T-cell (primary cell): ENCODE measurements around the gene PPP1R7. TPM values are rescaled to one million over a fixed set of nuclear protein-coding genes. Genes with fewer than 3 reads are reported as not detected.

Experiments used
- ATAC-seq, 4 experiments: fragments of 200-7000 bp in 3 of 4; fragments of 150-1000 bp in 1 of 4; cut with Tn5 transposase; replicated peaks in 1 of 4; 1 replicate in 3 of 4; 2 replicates in 1 of 4; pipeline ENCODE4 v1.10.0; 2021; ENCODE audit warnings: moderate library complexity in 3 of 4, mild to moderate bottlenecking in 2 of 4, moderate number of reproducible peaks in 1 of 4
- CTCF ChIA-PET, 2 donors: fragments of 300-600 bp; sonication (Branson Sonifier 250); formaldehyde crosslinking; loops; one replicate each; lab custom pipeline; 2022; ENCODE audit warnings: antibody characterized with exemption in 2 of 2; lab: Charles Lee
- POLR2A ChIA-PET, 2 donors: fragments of 300-600 bp; sonication (Branson Sonifier 250); formaldehyde crosslinking; loops; one replicate each; lab custom pipeline; 2022; ENCODE audit warnings: antibody characterized with exemption in 2 of 2; lab: Charles Lee
- DNase-seq, 35 experiments: peaks; one replicate each; pipeline versions ENCODE4 v3.0.0 to v3.0.0-alpha.2; 2013 to 2023
- H3K27ac ChIP-seq: one replicate; pipeline ENCODE4 v1.5.1; 2013; ENCODE audit warnings: low read length
- H3K27me3 ChIP-seq, 2 experiments: replicated peaks in 1 of 2; 1 replicate in 1 of 2; 2 replicates in 1 of 2; pipeline versions ENCODE4 v1.6.1 to v1.7.0; 2013; ENCODE audit warnings: low read length in 1 of 2, mixed read lengths in 1 of 2; ENCODE audit not compliant: control insufficient read depth in 2 of 2, insufficient read depth in 2 of 2; ENCODE audit errors: extremely low read depth in 1 of 2
- H3K36me3 ChIP-seq, 2 donors: 1 replicate in 1 of 2; 2 replicates in 1 of 2; pipeline versions ENCODE4 v1.6.1 to v1.7.0; 2013; ENCODE audit warnings: low read length in 1 of 2; ENCODE audit not compliant: control insufficient read depth in 2 of 2, insufficient read depth in 1 of 2; ENCODE audit errors: extremely low read depth in 1 of 2
- H3K4me1 ChIP-seq, 2 experiments: 1 replicate in 1 of 2; 2 replicates in 1 of 2; pipeline versions ENCODE4 v1.6.1 to v1.7.0; 2013; ENCODE audit warnings: low read length in 2 of 2, mixed read lengths in 1 of 2; ENCODE audit not compliant: insufficient read depth in 2 of 2, control insufficient read depth in 1 of 2; ENCODE audit errors: extremely low read depth in 1 of 2
- H3K4me3 ChIP-seq, 2 donors: 1 replicate in 1 of 2; 2 replicates in 1 of 2; pipeline versions ENCODE4 v1.5.1 to v1.7.0; 2013; ENCODE audit warnings: mild to moderate bottlenecking in 2 of 2, low read length in 1 of 2, moderate library complexity in 1 of 2; ENCODE audit not compliant: control insufficient read depth in 1 of 2; ENCODE audit errors: extremely low read depth in 1 of 2
- H3K9me3 ChIP-seq: 2 replicates; pipeline ENCODE4 v1.7.0; 2013
- H3K27ac Mint-ChIP-seq, 2 donors: one replicate each; pipeline ENCODE4 v1.8.0; 2020 to 2021; ENCODE audit warnings: mild to moderate bottlenecking in 2 of 2, mixed read lengths in 2 of 2
- H3K27me3 Mint-ChIP-seq, 2 donors: one replicate each; pipeline ENCODE4 v1.8.0; 2021 to 2022; ENCODE audit warnings: mixed read lengths in 2 of 2
- H3K36me3 Mint-ChIP-seq: one replicate; pipeline ENCODE4 v1.8.0; 2021; ENCODE audit warnings: mixed read lengths
- H3K4me1 Mint-ChIP-seq, 3 donors: one replicate each; pipeline ENCODE4 v1.8.0; 2020 to 2022; ENCODE audit warnings: mixed read lengths in 3 of 3, mild to moderate bottlenecking in 1 of 3
- H3K4me3 Mint-ChIP-seq, 3 donors: one replicate each; pipeline ENCODE4 v1.8.0; 2020 to 2022; ENCODE audit warnings: mild to moderate bottlenecking in 3 of 3, mixed read lengths in 3 of 3, moderate library complexity in 3 of 3
- H3K9me3 Mint-ChIP-seq, 3 donors: one replicate each; pipeline ENCODE4 v1.8.0; 2020 to 2022; ENCODE audit warnings: mixed read lengths in 3 of 3
- WGBS: methylation state at CpG from one replicate; pipeline ENCODE4 v1.1.5; 2013; ENCODE audit warnings: missing lambda C conversion rate; ENCODE audit not compliant: insufficient coverage; 5-methylcytosine and 5-hydroxymethylcytosine counted together
- total RNA-seq, 35 experiments: library from RNA in 6 of 35; stranded (reverse) in 6 of 35; fragments of 120-200 nt in 1 of 35; gene quantifications; one replicate each; pipeline versions ENCODE4 v1.2.1 to v1.2.4 and lab custom pipeline; 2013 to 2026

Gene PPP1R7
- total RNA-seq, 5 donors from 2014 or later (not counting 1 experiment from before 2014, with no cell fraction given): 46.6 to 61.2 (median 53.8) TPM

GRCh38 chr2:241154915-241155314 lies 4.6 kb downstream of the PPP1R7 start:
- Mint-ChIP-seq H3K27me3 (no peaks in the 10 kb centered on the region), H3K36me3 (peaks cover 31% of the 10 kb centered on the region), H3K4me1 (peaks cover 34 to 42% (median 36%) of the 10 kb centered on the region in 3 donors), H3K4me3 (no peak overlapping the region), H3K27ac (peak overlapping the region in 1 of 2 donors; percentile 11), H3K9me3 (no peaks in the 10 kb centered on the region)
- no peak overlapping the region for H3K27ac ChIP-seq
- POLR2A ChIA-PET: no interaction called here
- no CpG with 5 or more reads among the region's 4 CpGs for WGBS
- no peak overlapping the region for H3K4me3 ChIP-seq
- H3K9me3 ChIP-seq: no peaks in the 10 kb centered on the region
- CTCF ChIA-PET: interaction anchor here (0.6 to 0.7 kb wide), 2 partner anchors 37 to 91 kb away, joined by 3 read pairs; no protein-coding TSS in a partner anchor
- H3K36me3 ChIP-seq: peaks cover 18 to 52% of the 10 kb centered on the region in 2 donors
- H3K27me3 ChIP-seq: no peaks in the 10 kb centered on the region
- H3K4me1 ChIP-seq: peaks cover 6 to 10% of the 10 kb centered on the region in 2 experiments
- ATAC-seq: no peak
- DNase-seq: no peak

DNA sequence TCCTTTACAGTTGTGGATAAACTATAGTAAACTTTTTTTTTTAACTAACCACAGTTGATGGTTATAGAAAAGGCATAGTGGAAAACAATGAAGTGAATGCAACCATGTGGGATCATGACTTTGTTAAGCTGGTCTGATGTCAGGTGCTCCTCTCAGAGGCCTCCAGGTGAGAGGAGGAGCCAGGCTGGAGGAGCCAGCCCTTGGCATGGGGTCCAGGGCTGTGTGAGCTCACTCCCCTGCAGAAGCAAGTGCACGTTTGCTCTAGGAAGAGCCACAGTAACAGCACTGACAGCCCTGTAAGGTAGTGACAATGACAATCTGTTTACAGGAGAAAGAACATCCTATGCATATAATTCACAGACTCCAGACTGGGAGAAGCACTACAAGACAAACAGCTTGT lies 5.7 kb downstream of the PPP1R7 start:
- DNase-seq: no peak
- WGBS: no CpG with 5 or more reads among the region's 1 CpG
- no peaks in the 10 kb centered on the region for H3K27me3 Mint-ChIP-seq
- Histone ChIP-seq H3K27ac (no peak overlapping the region), H3K9me3 (no peaks in the 10 kb centered on the region), H3K4me1 (peaks cover 4 to 6% of the 10 kb centered on the region in 2 experiments), H3K36me3 (peaks cover 20 to 58% of the 10 kb centered on the region in 2 donors), H3K4me3 (no peak overlapping the region), H3K27me3 (no peaks in the 10 kb centered on the region)
- no peaks in the 10 kb centered on the region for H3K9me3 Mint-ChIP-seq
- peak overlapping the region in 1 of 2 donors; percentile 39 for H3K27ac Mint-ChIP-seq
- CTCF ChIA-PET: no interaction called here
- H3K4me1 Mint-ChIP-seq: peaks cover 23 to 37% (median 29%) of the 10 kb centered on the region in 3 donors
- no peak overlapping the region for H3K4me3 Mint-ChIP-seq
- no peak for ATAC-seq
- peaks cover 32% of the 10 kb centered on the region for H3K36me3 Mint-ChIP-seq
- POLR2A ChIA-PET: no interaction called here

DNA sequence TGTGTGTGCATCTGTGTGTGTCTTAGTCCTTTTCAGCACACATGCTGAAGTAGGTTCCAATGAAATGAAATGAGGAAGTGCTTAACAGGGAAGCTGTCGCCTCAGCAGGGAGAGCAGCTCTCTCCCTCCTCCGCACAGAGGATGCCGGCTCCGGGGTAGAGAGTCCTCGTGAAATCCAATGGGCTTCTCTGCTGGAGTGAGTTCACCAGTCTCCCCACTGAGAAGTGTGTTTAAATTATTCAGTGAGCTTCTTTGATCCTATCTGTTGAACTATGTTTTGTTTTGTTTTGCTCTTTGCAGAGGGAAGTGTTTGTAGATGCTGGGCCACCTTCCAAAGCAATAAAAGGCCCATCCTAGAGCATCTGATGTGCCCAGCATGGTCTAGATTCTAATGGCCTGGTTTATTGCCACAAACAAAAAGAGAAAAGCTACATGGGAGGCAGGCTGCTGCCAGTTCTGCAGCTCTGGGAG lies 6.7 kb downstream of the PPP1R7 start:
- no peak overlapping the region for H3K27ac ChIP-seq
- no peaks in the 10 kb centered on the region for H3K27me3 Mint-ChIP-seq
- no peaks in the 10 kb centered on the region for H3K9me3 ChIP-seq
- H3K4me1 ChIP-seq: no peaks in the 10 kb centered on the region
- peak overlapping the region in 1 of 2 donors; percentile 50 for H3K27ac Mint-ChIP-seq
- ATAC-seq: no peak
- H3K36me3 Mint-ChIP-seq: peaks cover 38% of the 10 kb centered on the region
- DNase-seq: no peak
- H3K4me1 Mint-ChIP-seq: peaks cover 13 to 26% (median 19%) of the 10 kb centered on the region in 3 donors
- H3K9me3 Mint-ChIP-seq: no peaks in the 10 kb centered on the region
- ChIA-PET CTCF (no interaction called here), POLR2A (no interaction called here)
- H3K36me3 ChIP-seq: peaks cover 22 to 66% of the 10 kb centered on the region in 2 donors
- H3K4me3 Mint-ChIP-seq: no peak overlapping the region
- WGBS: 90% methylated on average over 2 of the region's 5 CpGs
- no peaks in the 10 kb centered on the region for H3K27me3 ChIP-seq
- H3K4me3 ChIP-seq: no peak overlapping the region

- no peak overlapping the region for H3K4me3 Mint-ChIP-seq
- Histone ChIP-seq H3K4me1 (no peaks in the 10 kb centered on the region), H3K36me3 (peaks cover 29 to 70% of the 10 kb centered on the region in 2 donors), H3K27me3 (no peaks in the 10 kb centered on the region), H3K4me3 (no peak overlapping the region), H3K27ac (no peak overlapping the region), H3K9me3 (no peaks in the 10 kb centered on the region)
- POLR2A ChIA-PET: no interaction called here
- H3K4me1 Mint-ChIP-seq: peaks cover 9 to 20% (median 13%) of the 10 kb centered on the region in 3 donors
- no peaks in the 10 kb centered on the region for H3K9me3 Mint-ChIP-seq
- H3K27me3 Mint-ChIP-seq: no peaks in the 10 kb centered on the region
- peaks cover 44% of the 10 kb centered on the region for H3K36me3 Mint-ChIP-seq
- CTCF ChIA-PET: no interaction called here
- ATAC-seq (no peak), DNase-seq (no peak)
- H3K27ac Mint-ChIP-seq: peak overlapping the region in 1 of 2 donors; percentile 2
- WGBS: 96% methylated on average over 6 of the region's 9 CpGs
Measured at GRCh38 chr2:241157841-241158545, 7.7 kb downstream of the PPP1R7 start.

- Histone ChIP-seq H3K27ac (no peak overlapping the region), H3K27me3 (no peaks in the 10 kb centered on the region), H3K9me3 (no peaks in the 10 kb centered on the region), H3K36me3 (peaks cover 31 to 70% of the 10 kb centered on the region in 2 donors), H3K4me1 (no peaks in the 10 kb centered on the region), H3K4me3 (no peak overlapping the region)
- Mint-ChIP-seq H3K9me3 (no peaks in the 10 kb centered on the region), H3K4me1 (peaks cover 9 to 15% (median 9%) of the 10 kb centered on the region in 3 donors), H3K27ac (no peak overlapping the region), H3K27me3 (no peaks in the 10 kb centered on the region), H3K36me3 (peaks cover 42% of the 10 kb centered on the region), H3K4me3 (no peak overlapping the region)
- 98% methylated on average over 6 of the region's 8 CpGs for WGBS
- ChIA-PET CTCF (no interaction called here), POLR2A (no interaction called here)
- DNase-seq (no peak), ATAC-seq (no peak)
Measured at GRCh38 chr2:241158546-241158900, 8.3 kb downstream of the PPP1R7 start.

DNA sequence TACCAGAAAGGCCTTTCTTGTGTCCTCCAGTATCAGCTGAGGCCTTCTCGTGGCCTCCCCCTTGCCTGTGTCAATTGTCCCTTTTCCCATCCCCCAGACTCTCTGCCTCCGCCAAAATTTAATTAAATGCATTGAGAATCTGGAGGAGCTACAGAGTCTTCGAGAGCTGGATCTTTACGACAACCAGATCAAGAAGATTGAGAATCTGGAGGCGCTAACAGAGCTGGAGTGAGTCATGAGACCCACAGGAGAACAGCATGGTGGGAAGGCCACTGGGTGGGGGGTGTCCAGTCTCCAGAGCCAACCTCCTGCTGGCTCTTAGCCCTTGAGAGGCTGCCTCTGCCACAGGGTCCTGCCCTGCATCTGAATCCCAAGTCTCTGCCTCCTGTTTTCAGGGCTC lies 8.8 kb downstream of the PPP1R7 start:
- peaks cover 42% of the 10 kb centered on the region for H3K36me3 Mint-ChIP-seq

More for the DNA sequence above, 8.8 kb downstream of the PPP1R7 start:
- Histone ChIP-seq H3K36me3 (peaks cover 31 to 71% of the 10 kb centered on the region in 2 donors), H3K27ac (no peak overlapping the region), H3K4me1 (no peaks in the 10 kb centered on the region), H3K27me3 (no peaks in the 10 kb centered on the region), H3K4me3 (no peak overlapping the region), H3K9me3 (no peaks in the 10 kb centered on the region)
- ATAC-seq (no peak), DNase-seq (no peak)
- peaks cover 8 to 13% (median 9%) of the 10 kb centered on the region in 3 donors for H3K4me1 Mint-ChIP-seq
- H3K27ac Mint-ChIP-seq: no peak overlapping the region
- H3K27me3 Mint-ChIP-seq: no peaks in the 10 kb centered on the region
- H3K9me3 Mint-ChIP-seq: no peaks in the 10 kb centered on the region
- no peak overlapping the region for H3K4me3 Mint-ChIP-seq
- WGBS: 83% methylated on average over 3 of the region's 5 CpGs
- CTCF ChIA-PET: no interaction called here
- POLR2A ChIA-PET: no interaction called here
